IMR-90 (cell line): ENCODE results near the gene RELT. TPM values are rescaled to one million over a fixed set of nuclear protein-coding genes. Genes with fewer than 3 reads are reported as not detected.

ENCODE experiments used
- ATAC-seq: fragments of 200-7000 bp; cut with Tn5 transposase; 2 replicates; pipeline ENCODE4 v1.9.1; 2020; ENCODE audit warnings: low read depth, mild to moderate bottlenecking, moderate library complexity
- BruUV-seq: library from RNA; stranded (reverse); fragments of 400-500 nt; replicated peaks from 2 replicates; lab custom pipeline; 2021; lab: Mats Ljungman, UMichigan
- CTCF ChIA-PET: fragments of 300-600 bp; formaldehyde crosslinking; extraction: SDS; loops from one replicate; lab custom pipeline; 2021; ENCODE audit warnings: antibody characterized with exemption; lab: Yijun Ruan, JAX
- POLR2A ChIA-PET: fragments of 300-600 bp; sonication (Branson Sonifier 250); formaldehyde crosslinking; loops from one replicate; lab custom pipeline; 2022; ENCODE audit warnings: antibody characterized with exemption; ENCODE audit not compliant: unreplicated experiment; lab: Charles Lee
- DNase-seq: peaks from one replicate; pipeline ENCODE4 v3.0.0; 2013
- H2AFZ ChIP-seq: replicated peaks from 2 replicates; pipeline ENCODE3; 2013; ENCODE audit warnings: low read length, mild to moderate bottlenecking; ENCODE audit not compliant: poor library complexity
- H2AK5ac ChIP-seq: 2 replicates; pipeline ENCODE4 v1.6.1; 2013; ENCODE audit warnings: low read depth, low read length, inconsistent platforms
- H2AK9ac ChIP-seq: replicated peaks from 2 replicates; pipeline ENCODE3; 2013; ENCODE audit warnings: mild to moderate bottlenecking, low read depth, low read length, moderate library complexity; ENCODE audit not compliant: poor library complexity
- H2BK120ac ChIP-seq: 2 replicates; pipeline ENCODE4 v1.6.1; 2013; ENCODE audit warnings: low read depth, low read length, inconsistent platforms
- H2BK15ac ChIP-seq: 3 replicates; pipeline ENCODE4 v1.6.1; 2013; ENCODE audit warnings: low read depth, low read length, inconsistent platforms
- H2BK20ac ChIP-seq: 2 replicates; pipeline ENCODE4 v1.6.1; 2013; ENCODE audit warnings: low read depth, mild to moderate bottlenecking, inconsistent platforms, low read length, moderate library complexity
- H2BK5ac ChIP-seq: 2 replicates; pipeline ENCODE4 v1.6.1; 2013; ENCODE audit warnings: mild to moderate bottlenecking, low read depth, low read length, inconsistent platforms; ENCODE audit not compliant: poor library complexity, severe bottlenecking
- H3K14ac ChIP-seq: replicated peaks from 2 replicates; pipeline ENCODE4 v1.6.1; 2013; ENCODE audit warnings: low read depth, low read length, inconsistent platforms
- H3K18ac ChIP-seq: 2 replicates; pipeline ENCODE4 v1.6.1; 2013; ENCODE audit warnings: low read depth, low read length, control low read depth
- H3K23ac ChIP-seq: 2 replicates; pipeline ENCODE4 v1.6.1; 2013; ENCODE audit warnings: low read depth, low read length, inconsistent platforms
- H3K27ac ChIP-seq: 2 replicates; pipeline ENCODE4 v1.5.1; 2013; ENCODE audit warnings: mild to moderate bottlenecking, control low read depth, low read length; ENCODE audit not compliant: insufficient read depth
- H3K27me3 ChIP-seq: 2 replicates; pipeline ENCODE4 v1.6.1; 2013; ENCODE audit warnings: low read length; ENCODE audit not compliant: control insufficient read depth, insufficient read depth
- H3K36me3 ChIP-seq: 2 replicates; pipeline ENCODE4 v1.6.1; 2013; ENCODE audit warnings: low read length, mixed read lengths; ENCODE audit not compliant: control insufficient read depth, insufficient read depth
- H3K4ac ChIP-seq: 2 replicates; pipeline ENCODE4 v1.6.1; 2013; ENCODE audit warnings: low read depth, low read length, inconsistent platforms
- H3K4me1 ChIP-seq: 2 replicates; pipeline ENCODE4 v1.6.1; 2013; ENCODE audit warnings: low read length, mixed read lengths; ENCODE audit not compliant: control insufficient read depth, insufficient read depth
- H3K4me2 ChIP-seq: 2 replicates; pipeline ENCODE4 v1.6.1; 2013; ENCODE audit warnings: low read depth, mild to moderate bottlenecking, control low read depth, low read length, moderate library complexity
- H3K4me3 ChIP-seq: 2 replicates; pipeline ENCODE4 v1.5.1; 2013; ENCODE audit warnings: low read depth, mild to moderate bottlenecking, control low read depth, low read length, moderate library complexity; ENCODE audit not compliant: insufficient read depth
- H3K56ac ChIP-seq: 2 replicates; pipeline ENCODE4 v1.6.1; 2013; ENCODE audit warnings: low read length, inconsistent platforms; ENCODE audit not compliant: insufficient read depth; ENCODE audit errors: extremely low read depth
- H3K79me1 ChIP-seq, 2 experiments: 2 replicates each; pipeline ENCODE4 v1.6.1; 2013; ENCODE audit warnings: low read length in 2 of 2, inconsistent platforms in 1 of 2, low read depth in 1 of 2
- H3K9ac ChIP-seq: 2 replicates; pipeline ENCODE4 v1.6.1; 2013; ENCODE audit warnings: low read depth, low read length, control low read depth
- H3K9me1 ChIP-seq: 2 replicates; pipeline ENCODE4 v1.6.1; 2013; ENCODE audit warnings: low read length, inconsistent platforms; ENCODE audit not compliant: insufficient read depth
- H3K9me3 ChIP-seq: 2 replicates; pipeline ENCODE4 v1.6.1; 2013; ENCODE audit warnings: low read length; ENCODE audit not compliant: control insufficient read depth, insufficient read depth
- H4K20me1 ChIP-seq: 2 replicates; pipeline ENCODE4 v1.6.1; 2013; ENCODE audit warnings: low read length, inconsistent platforms; ENCODE audit not compliant: insufficient read depth
- H4K5ac ChIP-seq: 2 replicates; pipeline ENCODE4 v1.6.1; 2013; ENCODE audit warnings: mild to moderate bottlenecking, low read depth, low read length, control low read depth
- H4K8ac ChIP-seq, 2 experiments: 2 replicates each; pipeline ENCODE4 v1.6.1; 2013; ENCODE audit warnings: low read depth in 2 of 2, low read length in 2 of 2, control low read depth in 1 of 2, inconsistent platforms in 1 of 2
- H4K91ac ChIP-seq: 2 replicates; pipeline ENCODE4 v1.6.1; 2013; ENCODE audit warnings: low read depth, low read length, inconsistent platforms; ENCODE audit not compliant: insufficient read depth
- CEBPB ChIP-seq: IDR thresholded peaks from 2 replicates; pipeline ENCODE4 v1.6.1; 2012; ENCODE audit warnings: low read depth, low read length, improper control_type of control experiment
- FOS ChIP-seq: fragments of 150-350 bp; IDR thresholded peaks from 2 replicates; pipeline ENCODE4 v1.6.1; 2016; ENCODE audit warnings: low read depth, low read length
- MXI1 ChIP-seq: IDR thresholded peaks from 2 replicates; pipeline ENCODE4 v1.6.1; 2012; ENCODE audit warnings: low read depth, mild to moderate bottlenecking, low read length, moderate library complexity, borderline replicate concordance
- WGBS, 2 experiments: methylation state at CpG; one replicate each; pipeline versions ENCODE4 v1.1.5 to v1.1.7; 2013; ENCODE audit warnings: missing lambda C conversion rate in 2 of 2; ENCODE audit not compliant: insufficient read length in 1 of 2; ENCODE audit errors: extremely low coverage in 2 of 2; 5-methylcytosine and 5-hydroxymethylcytosine counted together
- dilution Hi-C: fragments of 300-500 bp; cut with HindIII; formaldehyde crosslinking; loops from one replicate; pipeline ENCODE4 v1.14.3; 2018; ENCODE audit warnings: low sequenced_read_pairs; ENCODE audit not compliant: unreplicated experiment
- in situ Hi-C: fragments of 300-500 bp; cut with MboI; formaldehyde crosslinking; loops from 3 replicates; pipeline ENCODE4 v1.14.3; 2019; ENCODE audit warnings: low sequenced_read_pairs, inconsistent platforms, mixed read lengths
- intact Hi-C: fragments of 100-400 bp; cut with micrococcal nuclease; formaldehyde crosslinking; loops from 2 replicates; pipeline ENCODE4 v1.10.0; 2022
- polyA plus RNA-seq, 3 experiments: library from polyadenylated mRNA; depleted of rRNA; stranded (reverse); fragments of >200 nt; gene quantifications; 2 replicates each; pipeline ENCODE4 v1.2.3, GENCODE V29; 2012; ENCODE audit warnings: low replicate concordance in 1 of 3
- total RNA-seq: library from RNA; depleted of rRNA; stranded (reverse); fragments of >200 nt; gene quantifications from 2 replicates; pipeline ENCODE4 v1.2.3, GENCODE V29; 2012

RELT gene
- total and polyA plus RNA-seq, 2 of the 4 experiments (the other 2 are of a cell fraction): 2.3 to 5.3 TPM

DNA sequence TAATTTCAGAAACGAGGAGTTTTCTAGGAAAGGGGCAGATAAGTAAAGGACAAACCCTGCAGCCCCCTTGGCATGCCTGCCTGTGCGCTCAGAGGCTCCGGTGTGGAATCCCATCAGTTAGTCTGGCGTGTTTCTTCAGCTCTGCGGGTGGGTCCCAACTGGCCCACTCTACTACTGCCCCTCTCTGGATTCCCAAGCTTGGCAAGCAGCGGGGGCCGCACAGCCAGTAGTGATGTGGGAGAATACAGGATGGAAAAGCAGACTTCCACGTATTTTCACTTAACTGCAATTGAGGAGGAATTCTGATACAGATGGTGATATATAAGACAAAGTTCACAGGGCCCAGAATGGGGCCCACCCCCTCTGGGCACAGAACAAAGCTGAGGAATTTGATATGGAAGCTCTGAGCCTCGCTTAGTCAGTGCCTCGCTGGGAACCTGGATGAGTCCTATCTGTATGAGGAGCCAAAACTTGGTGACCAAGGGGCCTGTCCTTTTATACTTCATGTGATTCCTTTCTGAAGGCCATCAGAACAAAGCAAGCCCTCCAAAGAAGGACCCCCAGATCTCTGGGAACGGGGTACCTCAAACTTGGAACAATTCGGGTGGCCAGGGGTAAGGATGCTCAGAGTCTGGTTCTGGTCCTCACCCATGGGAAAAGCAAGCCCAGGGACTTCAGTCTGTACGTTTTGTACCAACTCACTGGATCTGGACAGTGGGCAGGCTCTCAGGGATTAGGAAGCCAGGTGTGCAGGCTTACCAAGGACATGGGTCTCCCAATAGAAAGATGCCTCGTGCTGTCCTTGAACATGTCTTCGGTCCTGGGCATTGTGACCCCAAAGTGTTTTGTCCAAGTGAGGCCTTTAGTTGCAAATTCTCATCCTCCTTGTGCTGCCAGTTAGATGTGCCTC, 26.0 kb downstream of the RELT start:
- Histone ChIP-seq H3K27me3 (no peaks in the 10 kb centered on the region), H4K5ac (no peak overlapping the region), H4K8ac (no peak overlapping the region), H4K20me1 (no peaks in the 10 kb centered on the region), H3K18ac (no peak overlapping the region), H2AK5ac (no peak overlapping the region), H2BK5ac (no peak overlapping the region), H3K4ac (no peak overlapping the region), H3K4me1 (peaks cover 6% of the 10 kb centered on the region; the same call in 1 of the 2 replicates), H2AK9ac (no peak overlapping the region), H2BK120ac (no peak overlapping the region), H3K36me3 (peaks cover 11% of the 10 kb centered on the region), H4K91ac (no peak overlapping the region), H2BK15ac (no peak overlapping the region), H3K23ac (no peak overlapping the region), H3K27ac (no peak overlapping the region), H3K79me1 (no peaks in the 10 kb centered on the region), H3K9ac (no peak overlapping the region), H2AFZ (no peak overlapping the region), H3K9me3 (no peaks in the 10 kb centered on the region), H3K9me1 (no peaks in the 10 kb centered on the region; the same call in none of the 2 replicates), H3K56ac (no peak overlapping the region), H3K14ac (no peak overlapping the region), H2BK20ac (no peak overlapping the region), H3K4me2 (no peak overlapping the region), H3K4me3 (no peak overlapping the region)
- in situ Hi-C loops (loop anchor here (5.0 kb wide), 1 partner anchor 255 kb away; no protein-coding TSS in a partner anchor), dilution Hi-C loops (no loop called here), intact Hi-C loops (loop anchor here (5.0 kb wide), 1 partner anchor 530 kb away; no protein-coding TSS in a partner anchor)
- ATAC-seq (no peak), DNase-seq (no peak)
- BruUV-seq: no TSS peak
- POLR2A ChIA-PET: interaction anchor here (0.6 kb wide), 1 partner anchor 83 kb away, joined by 4 read pairs; no protein-coding TSS in a partner anchor
- TF ChIP-seq FOS: no peak
- TF ChIP-seq MXI1: no peak
- TF ChIP-seq CEBPB: no peak
- CTCF ChIA-PET: no interaction called here
- WGBS, 2 experiments: 96% methylated on average over 4 of the region's 15 CpGs; no CpG with 5 or more reads in 1 of the 2 experiments
